Hippocampal formation (tissue), 2 donors: Measurements from ENCODE around the gene JPH3.

Source experiments
- DNase-seq, 2 donors: peaks; one replicate each; lab custom pipeline; 2025; lab: John Stamatoyannopoulos, UW

The JPH3 gene

GRCh38 chr16:87602001-87602775, at the start of gene JPH3:
JPH3 (plus strand) TSS chr16:87602508; CDS start chr16:87603147, 639 bp downstream.
- no peak for DNase-seq

- no peak for DNase-seq
Measured at GRCh38 chr16:87552772-87553573, 49.3 kb upstream of the JPH3 start.

GRCh38 chr16:87554754-87555427, 47.4 kb upstream of the JPH3 start:
- no peak for DNase-seq

- DNase-seq, result no peak
Measured at GRCh38 chr16:87555647-87556046, 46.7 kb upstream of the JPH3 start.

GRCh38 chr16:87556941-87557459, 45.3 kb upstream of the JPH3 start:
- DNase-seq, result no peak

- no peak for DNase-seq
Measured at GRCh38 chr16:87558682-87559081, 43.6 kb upstream of the JPH3 start.

GRCh38 chr16:87559945-87560344, 42.4 kb upstream of the JPH3 start:
- DNase-seq, result no peak

- no peak for DNase-seq
Measured at GRCh38 chr16:87560428-87561199, 41.7 kb upstream of the JPH3 start.

- no peak for DNase-seq
Measured at GRCh38 chr16:87561200-87562105, 40.9 kb upstream of the JPH3 start.

- DNase-seq, result no peak
Measured at GRCh38 chr16:87562201-87562600, 40.1 kb upstream of the JPH3 start.

GRCh38 chr16:87563022-87563421, 39.3 kb upstream of the JPH3 start:
- DNase-seq, result no peak

GRCh38 chr16:87563714-87564523, 38.4 kb upstream of the JPH3 start:
- no peak for DNase-seq

GRCh38 chr16:87564524-87564778, 37.9 kb upstream of the JPH3 start:
- no peak for DNase-seq

GRCh38 chr16:87569601-87570571, 32.4 kb upstream of the JPH3 start:
- DNase-seq, result no peak

GRCh38 chr16:87570572-87570937, 31.8 kb upstream of the JPH3 start:
- no peak for DNase-seq

- no peak for DNase-seq
Measured at GRCh38 chr16:87570938-87571867, 31.1 kb upstream of the JPH3 start.

GRCh38 chr16:87571868-87572244, 30.5 kb upstream of the JPH3 start:
- no peak for DNase-seq

GRCh38 chr16:87572959-87573358, 29.3 kb upstream of the JPH3 start:
- DNase-seq, result no peak
